Endothelial cell of umbilical vein (primary cell): Measurements from ENCODE around the gene SMTNL1. TPM values are rescaled to one million over a fixed set of nuclear protein-coding genes. Genes with fewer than 3 reads are reported as not detected.

Experiments
- BruUV-seq: library from RNA; stranded (reverse); fragments of 400-500 nt; replicated peaks from 2 replicates; lab custom pipeline; 2021; lab: Mats Ljungman, UMichigan
- CTCF ChIA-PET: fragments of 300-600, 350-600 bp; sonication (Branson Sonifier 250); formaldehyde crosslinking; loops from one replicate; lab custom pipeline; 2021; ENCODE audit warnings: antibody characterized with exemption, inconsistent platforms; lab: Charles Lee
- POLR2A ChIA-PET: fragments of 300-600, 350-600 bp; sonication (Branson Sonifier 250); formaldehyde crosslinking; loops from one replicate; lab custom pipeline; 2021; ENCODE audit warnings: antibody characterized with exemption, inconsistent platforms; lab: Charles Lee
- DNase-seq: peaks from one replicate; pipeline ENCODE4 v3.0.0-alpha.2; 2011; ENCODE audit warnings: low read depth, low spot score
- FAIRE-seq: peaks from 2 replicates; lab custom pipeline; 2011; peaks lifted over from hg19 to GRCh38; lab: Jason Lieb, UNC
- H2AFZ ChIP-seq: 2 replicates; pipeline ENCODE4 v1.6.0; 2012; ENCODE audit warnings: low read depth, low read length, control low read depth, inconsistent platforms
- H3K27ac ChIP-seq: 2 replicates; pipeline ENCODE4 v1.5.1; 2011; ENCODE audit warnings: low read depth, mild to moderate bottlenecking, control low read depth, low read length, moderate library complexity; ENCODE audit not compliant: insufficient read depth
- H3K27me3 ChIP-seq, 2 experiments: 2 replicates each; pipeline versions ENCODE4 v1.6.0 to v1.6.1; 2011; ENCODE audit warnings: low read length in 2 of 2, mixed read lengths in 1 of 2; ENCODE audit not compliant: control insufficient read depth in 2 of 2, insufficient read depth in 2 of 2
- H3K36me3 ChIP-seq, 2 experiments: 2 replicates in 1 of 2; 3 replicates in 1 of 2; pipeline ENCODE4 v1.5.1; 2011; ENCODE audit warnings: low read length in 2 of 2, mild to moderate bottlenecking in 1 of 2, moderate library complexity in 1 of 2; ENCODE audit not compliant: control insufficient read depth in 2 of 2, insufficient read depth in 2 of 2; ENCODE audit errors: extremely low read depth in 1 of 2
- H3K4me1 ChIP-seq: 3 replicates; pipeline ENCODE4 v1.5.1; 2011; ENCODE audit warnings: mild to moderate bottlenecking, low read length; ENCODE audit not compliant: control insufficient read depth, insufficient read depth; ENCODE audit errors: extremely low read depth
- H3K4me2 ChIP-seq: 2 replicates; pipeline ENCODE4 v1.6.1; 2011; ENCODE audit warnings: low read length, control low read depth, mixed read lengths; ENCODE audit not compliant: insufficient read depth
- H3K4me3 ChIP-seq, 3 experiments: fragments of 200-600 bp in 1 of 3; sonication (generic), shearing (Covaris generic) in 1 of 3; replicated peaks in 1 of 3; 2 replicates each; pipeline ENCODE4 v1.5.1; 2011 to 2016; ENCODE audit warnings: control low read depth in 3 of 3, low read length in 3 of 3, mild to moderate bottlenecking in 2 of 3, inconsistent platforms in 1 of 3, low read depth in 1 of 3, moderate library complexity in 1 of 3; ENCODE audit not compliant: insufficient read depth in 1 of 3
- H3K79me2 ChIP-seq: 2 replicates; pipeline ENCODE4 v1.6.0; 2012; ENCODE audit warnings: low read length, inconsistent platforms; ENCODE audit not compliant: control insufficient read depth, insufficient read depth
- H3K9ac ChIP-seq: replicated peaks from 2 replicates; pipeline ENCODE3; 2011; ENCODE audit warnings: low read length, control low read depth; ENCODE audit not compliant: insufficient read depth; ENCODE audit errors: extremely low read depth
- H3K9me1 ChIP-seq: replicated peaks from 3 replicates; pipeline ENCODE4 v1.6.0; 2011; ENCODE audit warnings: mild to moderate bottlenecking, low read length; ENCODE audit not compliant: control insufficient read depth, insufficient read depth; ENCODE audit errors: extremely low read depth
- H3K9me3 ChIP-seq: replicated peaks from 2 replicates; pipeline ENCODE4 v1.5.1; 2012; ENCODE audit warnings: low read length, inconsistent platforms; ENCODE audit not compliant: control insufficient read depth, insufficient read depth
- H4K20me1 ChIP-seq: replicated peaks from 2 replicates; pipeline ENCODE3; 2011; ENCODE audit warnings: mild to moderate bottlenecking, low read length; ENCODE audit not compliant: control insufficient read depth, insufficient read depth; ENCODE audit errors: extremely low read depth
- CTCF ChIP-seq, 2 donors: IDR thresholded peaks; 1 replicate in 1 of 2; 2 replicates in 1 of 2; pipeline ENCODE4 v1.5.1; 2011; ENCODE audit warnings: low read length in 2 of 2, mild to moderate bottlenecking in 2 of 2, moderate library complexity in 2 of 2, control low read depth in 1 of 2, inconsistent platforms in 1 of 2, low read depth in 1 of 2; ENCODE audit not compliant: insufficient read depth in 1 of 2; ENCODE audit errors: extremely low read depth in 1 of 2
- EZH2 ChIP-seq: IDR thresholded peaks from 2 replicates; pipeline ENCODE4 v1.6.1; 2012; ENCODE audit warnings: borderline replicate concordance, low read depth, mild to moderate bottlenecking, moderate library complexity, low read length, inconsistent platforms; ENCODE audit not compliant: severe bottlenecking
- FOS ChIP-seq: IDR thresholded peaks from 2 replicates; pipeline ENCODE4 v1.6.1; 2011; ENCODE audit warnings: mild to moderate bottlenecking, low read length, moderate library complexity, borderline replicate concordance; ENCODE audit not compliant: insufficient read depth
- GATA2 ChIP-seq: IDR thresholded peaks from 2 replicates; pipeline ENCODE4 v1.7.0; 2011; ENCODE audit warnings: low read depth, mild to moderate bottlenecking, moderate library complexity, mixed read lengths, low read length; ENCODE audit not compliant: insufficient read length, insufficient read depth
- JUN ChIP-seq: IDR thresholded peaks from 2 replicates; pipeline ENCODE4 v1.6.1; 2011; ENCODE audit warnings: borderline replicate concordance, low read depth; ENCODE audit not compliant: insufficient read length, insufficient read depth
- MAX ChIP-seq: IDR thresholded peaks from 2 replicates; pipeline ENCODE4 v1.6.1; 2011; ENCODE audit not compliant: insufficient read depth, insufficient read length
- MYC ChIP-seq: IDR thresholded peaks from one replicate; pipeline ENCODE4 v1.6.1; 2011; ENCODE audit warnings: mild to moderate bottlenecking, low read depth, low read length
- POLR2A ChIP-seq: IDR thresholded peaks from 2 replicates; pipeline ENCODE4 v1.6.1; 2012; ENCODE audit warnings: low read depth, mild to moderate bottlenecking, control low read depth, low read length
- POLR2AphosphoS5 ChIP-seq: IDR thresholded peaks from 2 replicates; pipeline ENCODE4 v1.6.1; 2012; ENCODE audit warnings: low read depth, mild to moderate bottlenecking, control low read depth, low read length, moderate library complexity; ENCODE audit not compliant: insufficient read depth
- dilution Hi-C: fragments of 300-500 bp; cut with MboI; formaldehyde crosslinking; loops from one replicate; pipeline ENCODE4 v1.15.0; 2019; ENCODE audit warnings: low sequenced_read_pairs; ENCODE audit not compliant: extremely low pct_ligation_motif_present
- intact Hi-C: fragments of 100-400 bp; cut with micrococcal nuclease; formaldehyde crosslinking; loops from one replicate; pipeline ENCODE4 v1.10.0; 2022
- polyA plus RNA-seq, 4 experiments: library from polyadenylated mRNA; depleted of rRNA in 3 of 4; stranded (reverse) in 3 of 4; unstranded in 1 of 4; fragments of >200 nt; gene quantifications; 2 replicates each; pipeline versions ENCODE4 v1.2.1 to v1.2.3, GENCODE V29; 2011 to 2012; ENCODE audit warnings: missing spikeins in 1 of 4
- total RNA-seq: library from RNA; stranded (reverse); gene quantifications from 2 replicates; pipeline ENCODE4 v1.2.3, GENCODE V29; 2021

Gene SMTNL1
- total and polyA plus RNA-seq, 2 donors (not counting 3 experiments of a cell fraction or from before 2014, with no cell fraction given): not detected

GRCh38 chr11:57504511-57504910, 32.9 kb upstream of the SMTNL1 start:
- dilution Hi-C loops: no loop called here
- H3K36me3 ChIP-seq: no peaks in the 10 kb centered on the region
- no peak for TF ChIP-seq POLR2A
- TF ChIP-seq FOS: no peak
- no peak for TF ChIP-seq EZH2
- no peak for TF ChIP-seq MAX
- no peak for TF ChIP-seq JUN
- no peak for TF ChIP-seq GATA2
- TF ChIP-seq CTCF (IDR thresholded peaks at IDR 0.05; ENCODE audit: extremely low read depth in 1 of 2, insufficient read depth in 1 of 2, low read depth in 1 of 2, low read length in 2 of 2): no peak
- TF ChIP-seq POLR2AphosphoS5: no peak
- no peak for TF ChIP-seq MYC
- H4K20me1 ChIP-seq: no peaks in the 10 kb centered on the region
- no peaks in the 10 kb centered on the region for H3K9me3 ChIP-seq
- H3K27ac ChIP-seq: no peak overlapping the region
- intact Hi-C loops: no loop called here
- no peak overlapping the region for H3K4me3 ChIP-seq
- no TSS peak for BruUV-seq
- H3K4me2 ChIP-seq: no peak overlapping the region
- no peaks in the 10 kb centered on the region for H3K9me1 ChIP-seq
- DNase-seq (no peak), FAIRE-seq (no peak)
- peaks cover 5% of the 10 kb centered on the region for H3K4me1 ChIP-seq
- H3K27me3 ChIP-seq: no peaks in the 10 kb centered on the region
- no peaks in the 10 kb centered on the region for H3K79me2 ChIP-seq
- no peak overlapping the region for H2AFZ ChIP-seq
- no peak overlapping the region for H3K9ac ChIP-seq
- POLR2A ChIA-PET: interaction anchor here (0.6 kb wide), 1 partner anchor 18 kb away, joined by 3 read pairs; no protein-coding TSS in a partner anchor
- CTCF ChIA-PET: interaction anchor here (1.1 to 8.2 kb wide), 3 partner anchors 11 to 33 kb away, joined by 3 to 95 read pairs (median 6); partner anchors contain the start of gene SMTNL1
